ENCODE measurements around the gene ZNF581.

Gene ZNF581

GRCh38 chr19:55669418-55670279 is 26.2 kb downstream of the ZNF581 start:
- DNase-seq = no peak

GRCh38 chr19:55670280-55671053 is 27.0 kb downstream of the ZNF581 start:
- DNase-seq = no peak

GRCh38 chr19:55671054-55671378 is 27.6 kb downstream of the ZNF581 start:
- DNase-seq = no peak

GRCh38 chr19:55672418-55672817 is 29.0 kb downstream of the ZNF581 start:
- DNase-seq = no peak

GRCh38 chr19:55673465-55673864 is 30.0 kb downstream of the ZNF581 start:
- no peak for DNase-seq

- DNase-seq = no peak
These were observed 30.4 kb downstream of the ZNF581 start for GRCh38 chr19:55673889-55674288.

- DNase-seq = no peak
These were observed 31.0 kb downstream of the ZNF581 start for GRCh38 chr19:55674459-55674840.

- peak; percentile 94 for DNase-seq
These were observed 31.6 kb downstream of the ZNF581 start, which contains the start of gene EPN1 for GRCh38 chr19:55674841-55675660. Gene EPN1 (plus strand): TSS chr19:55675226. CDS start chr19:55678628, 3,402 bp downstream.

GRCh38 chr19:55675661-55676354 is 32.4 kb downstream of the ZNF581 start:
- DNase-seq = no peak

GRCh38 chr19:55676383-55676782 is 32.9 kb downstream of the ZNF581 start:
- no peak for DNase-seq

- DNase-seq = no peak
These were observed 33.5 kb downstream of the ZNF581 start for GRCh38 chr19:55676889-55677505.

- no peak for DNase-seq
These were observed 34.2 kb downstream of the ZNF581 start for GRCh38 chr19:55677572-55678028.

- peak; percentile 47 for DNase-seq
These were observed 34.7 kb downstream of the ZNF581 start for GRCh38 chr19:55678121-55678671.

- DNase-seq = no peak
These were observed 36.2 kb downstream of the ZNF581 start for GRCh38 chr19:55679343-55680257.

GRCh38 chr19:55680339-55681130 is 37.1 kb downstream of the ZNF581 start:
- no peak for DNase-seq

GRCh38 chr19:55681131-55682092 is 38.0 kb downstream of the ZNF581 start:
- no peak for DNase-seq

- DNase-seq = no peak
These were observed 40.2 kb downstream of the ZNF581 start for GRCh38 chr19:55683449-55684261.

Measured in GDM1 (cell line).